HL-60 (cell line): ENCODE results near the gene YY1.
A peak's percentile ranks its signal among the peaks of the same experiment; 100 is the strongest.

Experiments
- GABPA ChIP-seq: IDR thresholded peaks from 2 replicates; pipeline ENCODE4 v1.6.1; 2012; ENCODE audit warnings: low read depth
- SPI1 ChIP-seq: IDR thresholded peaks from 2 replicates; pipeline ENCODE4 v1.6.1; 2012; ENCODE audit warnings: low read depth, mild to moderate bottlenecking, borderline replicate concordance
- TF ChIP-seq, protein P1 (sequence below): IDR thresholded peaks from one replicate; pipeline ENCODE4 v1.5.1; 2011; ENCODE audit warnings: low read length, control low read depth, inconsistent platforms; ENCODE audit not compliant: insufficient read depth

DNA sequence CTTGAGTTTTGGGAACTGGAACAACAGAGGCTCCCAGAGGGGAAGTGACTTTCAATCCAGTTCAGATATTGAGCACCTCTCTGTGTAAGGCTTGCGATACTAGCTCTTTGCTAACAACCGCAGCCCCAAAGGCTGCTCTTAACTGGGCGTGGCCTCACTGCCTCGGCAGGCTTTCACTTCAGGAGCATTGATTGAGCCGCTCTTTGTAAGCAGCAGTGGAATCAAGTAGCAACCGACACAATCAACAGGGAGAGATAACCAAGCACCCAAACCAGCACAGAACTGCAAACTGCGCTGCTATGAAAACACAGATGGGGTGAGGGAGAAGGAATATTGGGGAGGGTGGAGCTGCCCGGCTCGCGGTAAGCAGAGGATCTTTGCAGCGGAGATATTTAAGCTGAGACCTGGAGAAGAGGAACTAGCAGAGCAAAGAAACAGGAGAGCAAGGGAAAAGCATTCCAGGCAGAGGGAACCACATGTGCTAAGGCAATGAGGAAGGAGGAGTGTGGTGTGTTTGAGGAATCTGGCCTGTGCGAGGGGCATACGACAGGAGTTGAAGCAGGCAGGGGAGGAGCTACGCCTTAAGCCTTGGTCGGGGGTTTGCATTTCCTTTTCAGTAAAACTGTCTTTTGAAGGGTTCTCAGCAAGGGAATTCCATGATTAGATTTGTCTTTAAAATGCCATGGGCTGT, 17.3 kb upstream of the YY1 start:
- TF ChIP-seq, protein P1, sequence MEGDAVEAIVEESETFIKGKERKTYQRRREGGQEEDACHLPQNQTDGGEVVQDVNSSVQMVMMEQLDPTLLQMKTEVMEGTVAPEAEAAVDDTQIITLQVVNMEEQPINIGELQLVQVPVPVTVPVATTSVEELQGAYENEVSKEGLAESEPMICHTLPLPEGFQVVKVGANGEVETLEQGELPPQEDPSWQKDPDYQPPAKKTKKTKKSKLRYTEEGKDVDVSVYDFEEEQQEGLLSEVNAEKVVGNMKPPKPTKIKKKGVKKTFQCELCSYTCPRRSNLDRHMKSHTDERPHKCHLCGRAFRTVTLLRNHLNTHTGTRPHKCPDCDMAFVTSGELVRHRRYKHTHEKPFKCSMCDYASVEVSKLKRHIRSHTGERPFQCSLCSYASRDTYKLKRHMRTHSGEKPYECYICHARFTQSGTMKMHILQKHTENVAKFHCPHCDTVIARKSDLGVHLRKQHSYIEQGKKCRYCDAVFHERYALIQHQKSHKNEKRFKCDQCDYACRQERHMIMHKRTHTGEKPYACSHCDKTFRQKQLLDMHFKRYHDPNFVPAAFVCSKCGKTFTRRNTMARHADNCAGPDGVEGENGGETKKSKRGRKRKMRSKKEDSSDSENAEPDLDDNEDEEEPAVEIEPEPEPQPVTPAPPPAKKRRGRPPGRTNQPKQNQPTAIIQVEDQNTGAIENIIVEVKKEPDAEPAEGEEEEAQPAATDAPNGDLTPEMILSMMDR: no peak
- TF ChIP-seq GABPA (0 out of 2 replicates have a peak, but pooled peaks have one; percentile 10), SPI1 (peak; percentile 97)
